ENCODE results near the gene THNSL1.
"Not testable (repeated sequence)": the region's sequence is repeated elsewhere in the genome, so short reads cannot be mapped to it uniquely, and the experiment has no call there.

Gene THNSL1, protein sequence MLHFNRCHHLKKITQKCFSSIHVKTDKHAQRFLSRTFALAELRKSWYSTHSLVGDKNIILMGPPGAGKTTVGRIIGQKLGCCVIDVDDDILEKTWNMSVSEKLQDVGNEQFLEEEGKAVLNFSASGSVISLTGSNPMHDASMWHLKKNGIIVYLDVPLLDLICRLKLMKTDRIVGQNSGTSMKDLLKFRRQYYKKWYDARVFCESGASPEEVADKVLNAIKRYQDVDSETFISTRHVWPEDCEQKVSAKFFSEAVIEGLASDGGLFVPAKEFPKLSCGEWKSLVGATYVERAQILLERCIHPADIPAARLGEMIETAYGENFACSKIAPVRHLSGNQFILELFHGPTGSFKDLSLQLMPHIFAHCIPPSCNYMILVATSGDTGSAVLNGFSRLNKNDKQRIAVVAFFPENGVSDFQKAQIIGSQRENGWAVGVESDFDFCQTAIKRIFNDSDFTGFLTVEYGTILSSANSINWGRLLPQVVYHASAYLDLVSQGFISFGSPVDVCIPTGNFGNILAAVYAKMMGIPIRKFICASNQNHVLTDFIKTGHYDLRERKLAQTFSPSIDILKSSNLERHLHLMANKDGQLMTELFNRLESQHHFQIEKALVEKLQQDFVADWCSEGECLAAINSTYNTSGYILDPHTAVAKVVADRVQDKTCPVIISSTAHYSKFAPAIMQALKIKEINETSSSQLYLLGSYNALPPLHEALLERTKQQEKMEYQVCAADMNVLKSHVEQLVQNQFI

GRCh38 chr10:25016376-25017153 lies at the start of gene THNSL1:
Gene THNSL1, plus strand, starts transcription at chr10:25016612. Its CDS starts 6,612 bp downstream, at chr10:25023224.
- peak; percentile 96 to 98 for DNase-seq

- no peak for DNase-seq
Observed at GRCh38 chr10:24966962-24967481, 49.4 kb upstream of the THNSL1 start.

DNA sequence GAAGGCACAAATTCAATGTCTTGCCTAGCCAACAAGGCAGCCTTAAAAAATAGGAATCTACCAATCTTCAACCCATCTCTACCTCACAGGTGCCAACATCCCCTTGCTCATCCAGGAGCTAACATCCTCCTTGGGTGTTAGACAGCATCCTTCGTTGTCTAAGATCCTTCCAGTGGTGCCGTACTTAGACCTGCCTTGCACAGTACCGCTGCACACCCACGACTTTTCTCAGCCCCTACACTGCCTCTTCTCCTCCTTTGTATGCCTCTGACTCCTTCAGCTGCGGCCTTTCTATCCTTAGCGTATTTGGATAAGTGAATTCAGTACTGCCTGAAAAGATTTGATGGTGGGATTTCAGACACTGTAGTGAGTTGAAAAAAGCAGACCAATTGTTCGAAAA lies 48.1 kb upstream of the THNSL1 start:
- DNase-seq: no peak

- not testable (repeated sequence) for DNase-seq
Observed at GRCh38 chr10:24968951-24969350, 47.5 kb upstream of the THNSL1 start.

DNA sequence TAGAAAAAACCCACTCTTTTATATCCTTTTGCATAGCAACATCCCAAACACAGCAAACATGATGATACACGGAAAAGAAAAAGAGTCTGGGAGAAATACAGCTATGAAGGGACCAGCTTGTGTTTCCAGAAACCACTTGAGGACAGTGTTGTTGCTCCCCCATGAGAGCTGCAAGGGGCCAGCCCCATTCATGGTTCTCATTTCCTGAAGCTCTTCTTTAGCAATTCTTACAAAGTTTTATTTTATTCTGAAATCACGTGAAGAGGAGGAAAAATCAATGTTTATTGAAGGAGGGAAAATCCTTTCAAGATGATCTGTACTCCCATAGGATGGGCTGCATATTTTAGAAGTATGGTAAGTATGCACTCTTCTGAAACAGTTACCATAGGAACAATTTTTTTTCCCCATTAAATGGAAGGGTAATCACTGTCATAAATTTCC lies 46.6 kb upstream of the THNSL1 start:
- DNase-seq: no peak

GRCh38 chr10:24971374-24971773 lies 45.0 kb upstream of the THNSL1 start:
- no peak for DNase-seq

GRCh38 chr10:24973163-24973562 lies 43.2 kb upstream of the THNSL1 start:
- DNase-seq: no peak

GRCh38 chr10:24974976-24975375 lies 41.4 kb upstream of the THNSL1 start:
- DNase-seq: peak in 1 of 2 experiments; percentile 43

- no peak for DNase-seq
Observed at GRCh38 chr10:24979685-24980084, 36.7 kb upstream of the THNSL1 start.

DNA sequence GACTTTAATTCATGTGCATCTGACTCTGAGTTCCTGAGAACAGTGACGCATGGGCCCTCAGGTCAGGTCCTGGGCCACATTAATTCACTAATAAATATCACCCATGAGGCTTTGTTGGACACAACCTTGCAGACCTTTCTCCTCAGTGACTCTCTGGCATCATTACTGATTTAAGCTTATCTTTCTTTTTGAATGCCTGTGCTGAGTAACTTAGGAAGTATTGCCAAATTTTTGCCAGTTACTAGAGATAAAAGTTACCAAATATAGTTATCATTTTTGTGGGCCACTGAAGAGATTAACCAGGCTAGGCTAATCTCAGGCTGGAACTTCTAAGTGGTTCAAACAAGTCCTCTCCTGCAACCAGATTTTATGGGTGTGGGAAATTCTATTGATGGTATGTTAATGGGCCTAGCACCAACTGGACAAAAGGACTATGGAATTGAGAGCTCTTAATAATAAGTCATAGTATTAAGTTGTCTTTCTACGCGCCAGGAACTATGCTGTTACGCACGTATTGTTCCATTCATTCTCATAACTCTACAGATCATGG lies 35.2 kb upstream of the THNSL1 start:
- DNase-seq: no peak

- no peak for DNase-seq
Observed at GRCh38 chr10:24982319-24983112, 33.9 kb upstream of the THNSL1 start.

DNA sequence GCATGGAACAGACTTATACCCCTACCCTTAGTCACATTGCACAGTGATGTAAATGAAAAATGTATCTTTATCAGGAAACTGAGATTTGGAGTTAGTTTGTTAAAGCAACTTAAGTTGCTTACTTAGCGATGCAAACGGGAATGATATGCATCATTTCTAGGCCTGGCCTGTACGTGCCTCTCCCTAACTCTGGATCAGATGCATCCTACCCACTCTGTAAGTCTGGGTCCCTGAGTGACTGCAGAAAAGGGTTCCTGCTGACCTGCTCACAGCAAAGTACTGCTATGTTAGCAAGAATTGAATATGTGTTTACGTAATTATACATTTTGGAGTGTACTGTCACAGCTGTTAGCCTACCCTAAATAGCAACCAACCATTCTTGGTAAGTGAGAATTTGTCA lies 33.3 kb upstream of the THNSL1 start:
- DNase-seq: no peak

DNA sequence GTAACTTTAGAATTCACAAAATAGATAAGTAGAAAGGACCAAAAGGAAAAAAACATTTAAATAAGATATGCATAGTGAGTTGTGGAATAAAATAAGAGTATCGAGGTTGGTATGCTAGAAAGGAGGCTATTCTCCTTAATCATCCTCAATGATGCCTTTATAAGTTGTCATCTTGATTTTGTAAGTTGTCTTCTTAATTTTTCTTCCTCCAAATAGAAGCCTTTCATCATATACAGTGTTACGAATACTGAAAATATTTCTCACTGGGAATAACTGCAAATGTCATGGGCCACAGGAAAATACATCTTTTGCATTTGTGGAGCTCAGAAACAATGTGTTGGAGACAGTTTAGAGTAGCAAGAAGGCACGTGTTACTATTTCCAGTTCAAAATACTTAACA lies 32.5 kb upstream of the THNSL1 start:
- no peak for DNase-seq

DNA sequence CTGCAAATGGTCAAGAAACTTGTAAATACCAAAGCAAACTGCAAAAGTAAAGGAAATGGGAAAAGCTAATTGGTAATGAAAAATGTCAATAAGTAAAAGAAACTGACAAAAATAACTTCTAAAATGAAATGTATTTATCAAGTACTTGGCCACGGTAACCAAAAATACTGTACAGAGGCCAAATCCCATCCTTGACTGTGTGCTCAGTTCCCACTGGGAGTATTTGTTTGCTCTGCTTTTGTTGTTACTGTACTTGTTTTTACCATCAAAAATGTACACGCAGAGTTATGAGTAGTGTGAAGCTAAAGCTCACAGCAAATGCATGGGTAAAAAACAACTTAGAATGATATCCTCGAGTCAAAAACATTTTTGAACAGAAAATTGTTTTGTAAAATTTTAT lies 31.5 kb upstream of the THNSL1 start:
- DNase-seq: peak in 1 of 2 experiments; percentile 11

DNA sequence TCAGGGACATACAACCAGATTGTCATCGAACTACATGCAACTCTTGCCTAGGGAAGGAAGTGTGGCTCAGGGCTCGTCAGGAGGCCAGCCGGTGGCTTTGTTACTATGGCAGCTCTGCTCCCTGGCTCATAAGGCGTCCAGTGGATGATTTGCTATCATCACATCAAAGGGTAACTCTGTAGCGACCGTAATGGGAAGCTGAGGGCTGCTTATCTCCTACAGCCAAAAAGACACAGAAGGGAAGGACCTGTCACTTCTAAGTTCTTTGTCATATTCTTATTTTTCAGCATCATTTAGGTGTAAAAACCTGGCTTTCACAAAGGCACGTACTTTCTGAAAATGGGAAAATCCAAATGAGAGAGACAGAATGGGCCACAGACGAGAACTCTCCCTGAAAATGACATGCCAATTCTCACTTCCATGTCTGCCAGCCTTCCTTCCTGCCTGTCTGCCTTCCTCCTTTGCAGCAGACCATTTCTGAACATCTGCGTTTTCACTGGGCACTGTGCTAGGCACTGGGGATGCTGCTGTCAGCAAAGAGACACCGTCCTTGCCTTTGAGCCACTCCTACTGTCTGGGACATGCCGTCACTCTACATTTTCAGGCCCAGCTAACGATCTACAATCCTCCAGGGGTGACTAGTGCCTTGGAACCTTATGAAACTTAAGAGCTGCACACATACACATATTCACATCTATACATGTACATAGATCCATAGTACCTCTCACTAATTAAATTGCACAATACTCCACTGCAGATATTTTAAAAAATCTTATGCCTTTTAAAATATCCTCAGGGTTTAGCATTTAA lies 27.4 kb upstream of the THNSL1 start:
- no peak for DNase-seq

GRCh38 chr10:24989867-24990266 lies 26.5 kb upstream of the THNSL1 start:
- peak in 1 of 2 experiments; percentile 23 for DNase-seq

DNA sequence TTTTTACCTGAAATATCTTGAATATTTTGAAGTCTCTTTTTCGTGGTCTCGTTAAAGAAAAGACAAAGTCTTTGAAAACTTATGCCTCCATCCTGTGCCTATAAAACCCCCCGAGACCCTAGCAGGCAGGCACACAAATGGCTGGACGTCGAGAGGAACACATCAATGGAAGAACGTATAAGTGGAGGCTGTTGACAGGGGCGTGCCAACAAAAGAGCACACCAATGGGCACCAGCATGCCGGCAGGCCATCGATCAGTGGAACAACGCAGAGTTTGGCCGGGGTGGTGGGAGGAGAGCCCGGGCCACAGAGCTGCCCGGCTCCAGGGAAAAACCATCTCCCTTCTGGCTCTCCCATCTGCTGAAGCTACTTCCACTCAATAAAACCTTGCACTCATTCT lies 25.1 kb upstream of the THNSL1 start:
- no peak for DNase-seq

DNA sequence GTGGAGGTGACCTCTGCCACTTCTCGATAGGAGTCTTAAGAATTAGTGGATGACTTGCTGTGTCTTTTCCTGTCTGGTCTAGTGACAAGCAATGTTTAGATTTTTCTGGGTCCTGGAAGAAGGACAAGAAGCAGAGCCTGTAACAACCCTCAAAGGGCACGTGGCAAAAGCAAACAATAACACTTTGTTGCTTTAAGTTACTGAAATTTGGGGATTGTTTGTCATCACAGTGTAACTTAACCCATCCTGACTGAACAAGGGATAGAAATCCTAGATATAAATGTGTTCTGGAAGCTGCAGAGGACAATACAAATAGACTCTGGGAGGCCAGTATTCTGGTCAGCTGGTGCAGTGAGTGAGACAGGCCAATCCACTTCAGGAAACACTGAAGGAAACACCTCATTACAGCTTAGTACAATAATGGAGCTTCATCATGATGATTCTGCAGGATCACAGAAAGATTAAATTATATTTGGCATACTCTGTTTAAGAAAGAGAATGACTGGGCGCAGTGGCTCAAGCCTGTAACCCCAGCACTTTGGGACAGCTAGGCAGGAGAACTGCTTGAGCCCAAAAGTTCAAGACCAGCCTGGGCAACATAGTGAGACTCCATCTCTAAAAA lies 23.8 kb upstream of the THNSL1 start:
- DNase-seq: no peak

- DNase-seq: no peak
Observed at GRCh38 chr10:24993237-24993958, 23.0 kb upstream of the THNSL1 start.

- peak in 1 of 2 experiments; percentile 20 for DNase-seq
Observed at GRCh38 chr10:24995072-24995471, 21.3 kb upstream of the THNSL1 start.

Data from NCI-H446 (cell line).